H9 (cell line): ENCODE results near the gene GPR34. TPM values are rescaled to one million over a fixed set of nuclear protein-coding genes. Genes with fewer than 3 reads are reported as not detected.
"Not testable (repeated sequence)": the region's sequence is repeated elsewhere in the genome, so short reads cannot be mapped to it uniquely, and the experiment has no call there.

ENCODE experiments used
- DNase-seq: peaks from one replicate; pipeline ENCODE4 v3.0.0-alpha.2; 2017
- H2AFZ ChIP-seq: one replicate; pipeline ENCODE4 v1.6.1; 2013; ENCODE audit warnings: mild to moderate bottlenecking, low read length, control low read depth, moderate library complexity
- H2AK5ac ChIP-seq: 2 replicates; pipeline ENCODE4 v1.6.1; 2013; ENCODE audit warnings: low read length, control low read depth, mixed read lengths; ENCODE audit not compliant: insufficient read length
- H2BK120ac ChIP-seq: one replicate; pipeline ENCODE4 v1.6.1; 2013; ENCODE audit warnings: low read depth, mild to moderate bottlenecking, low read length, control low read depth, inconsistent platforms; ENCODE audit not compliant: poor library complexity, severe bottlenecking
- H2BK12ac ChIP-seq: 2 replicates; pipeline ENCODE4 v1.6.1; 2013; ENCODE audit warnings: low read length, control low read depth, mixed read lengths, low read depth; ENCODE audit not compliant: insufficient read length
- H2BK15ac ChIP-seq: 2 replicates; pipeline ENCODE4 v1.6.1; 2013; ENCODE audit warnings: low read depth, low read length, control low read depth
- H2BK20ac ChIP-seq: one replicate; pipeline ENCODE4 v1.6.1; 2013; ENCODE audit warnings: low read depth, mild to moderate bottlenecking, low read length, control low read depth, inconsistent platforms; ENCODE audit not compliant: poor library complexity, severe bottlenecking
- H2BK5ac ChIP-seq: 2 replicates; pipeline ENCODE4 v1.6.1; 2013; ENCODE audit warnings: low read length, control low read depth, mixed read lengths; ENCODE audit not compliant: insufficient read length
- H3K14ac ChIP-seq: 2 replicates; pipeline ENCODE4 v1.6.1; 2013; ENCODE audit warnings: low read length, control low read depth; ENCODE audit not compliant: insufficient read depth
- H3K18ac ChIP-seq: 2 replicates; pipeline ENCODE4 v1.6.1; 2013; ENCODE audit warnings: low read depth, mild to moderate bottlenecking, mixed read lengths, low read length, control low read depth; ENCODE audit not compliant: insufficient read length
- H3K23ac ChIP-seq: 2 replicates; pipeline ENCODE4 v1.6.1; 2013; ENCODE audit warnings: low read length, control low read depth, mixed read lengths, low read depth; ENCODE audit not compliant: insufficient read length
- H3K23me2 ChIP-seq: 2 replicates; pipeline ENCODE4 v1.6.1; 2013; ENCODE audit warnings: low read depth, mild to moderate bottlenecking, mixed read lengths, low read length, control low read depth; ENCODE audit not compliant: insufficient read length, poor library complexity, severe bottlenecking
- H3K27ac ChIP-seq: 2 replicates; pipeline ENCODE4 v1.5.1; 2013; ENCODE audit warnings: low read length, control low read depth, mixed read lengths, low read depth; ENCODE audit not compliant: insufficient read length
- H3K27me3 ChIP-seq: 2 replicates; pipeline ENCODE4 v1.6.1; 2013; ENCODE audit warnings: low read length, control low read depth, inconsistent platforms; ENCODE audit not compliant: insufficient read depth
- H3K4ac ChIP-seq: 2 replicates; pipeline ENCODE4 v1.6.1; 2013; ENCODE audit warnings: low read depth, mild to moderate bottlenecking, control low read depth, inconsistent platforms, low read length, moderate library complexity
- H3K4me1 ChIP-seq: 2 replicates; pipeline ENCODE4 v1.6.1; 2013; ENCODE audit warnings: low read length, control low read depth, inconsistent platforms; ENCODE audit not compliant: insufficient read depth
- H3K4me2 ChIP-seq: 2 replicates; pipeline ENCODE4 v1.6.1; 2013; ENCODE audit warnings: low read length, control low read depth, mixed read lengths; ENCODE audit not compliant: insufficient read length, insufficient read depth
- H3K56ac ChIP-seq: 2 replicates; pipeline ENCODE4 v1.6.1; 2013; ENCODE audit warnings: low read depth, mild to moderate bottlenecking, mixed read lengths, low read length, control low read depth; ENCODE audit not compliant: insufficient read length
- H3K79me1 ChIP-seq: 2 replicates; pipeline ENCODE4 v1.6.1; 2013; ENCODE audit warnings: low read depth, mild to moderate bottlenecking, moderate library complexity, low read length, control low read depth, inconsistent platforms; ENCODE audit not compliant: insufficient read depth, poor library complexity, severe bottlenecking
- H3K79me2 ChIP-seq: 2 replicates; pipeline ENCODE4 v1.6.1; 2013; ENCODE audit warnings: low read length, control low read depth, inconsistent platforms; ENCODE audit not compliant: insufficient read depth
- H3K9ac ChIP-seq: 2 replicates; pipeline ENCODE4 v1.6.1; 2013; ENCODE audit warnings: low read length, control low read depth, mixed read lengths; ENCODE audit not compliant: insufficient read length; ENCODE audit errors: extremely low read depth
- H3K9me3 ChIP-seq: one replicate; pipeline ENCODE4 v1.6.1; 2013; ENCODE audit warnings: low read depth, low read length, inconsistent platforms; ENCODE audit not compliant: control insufficient read depth
- H3T11ph ChIP-seq: one replicate; pipeline ENCODE4 v1.6.1; 2013; ENCODE audit warnings: mild to moderate bottlenecking, low read length, control low read depth, inconsistent platforms
- H4K20me1 ChIP-seq: one replicate; pipeline ENCODE4 v1.6.1; 2013; ENCODE audit not compliant: control insufficient read depth, insufficient read length, insufficient read depth
- H4K5ac ChIP-seq: 2 replicates; pipeline ENCODE4 v1.6.1; 2013; ENCODE audit warnings: low read depth, mild to moderate bottlenecking, mixed read lengths, low read length, control low read depth; ENCODE audit not compliant: insufficient read length
- H4K8ac ChIP-seq: replicated peaks from 2 replicates; pipeline ENCODE4 v1.6.1; 2013; ENCODE audit warnings: low read length, control low read depth, mixed read lengths, low read depth; ENCODE audit not compliant: insufficient read length
- H4K91ac ChIP-seq: 2 replicates; pipeline ENCODE4 v1.6.1; 2013; ENCODE audit warnings: low read depth, mild to moderate bottlenecking, moderate library complexity, mixed read lengths, low read length, control low read depth; ENCODE audit not compliant: insufficient read length
- H3K27ac Mint-ChIP-seq, 3 experiments: 2 replicates in 2 of 3; 3 replicates in 1 of 3; pipeline ENCODE4 v1.8.0; 2020 to 2021; ENCODE audit warnings: mixed read lengths in 3 of 3, mild to moderate bottlenecking in 1 of 3, moderate library complexity in 1 of 3
- H3K27me3 Mint-ChIP-seq: 2 replicates; pipeline ENCODE4 v1.8.0; 2021; ENCODE audit warnings: low read depth, mild to moderate bottlenecking, moderate library complexity, mixed read lengths
- H3K36me3 Mint-ChIP-seq, 3 experiments: 2 replicates in 2 of 3; 3 replicates in 1 of 3; pipeline ENCODE4 v1.8.0; 2020 to 2021; ENCODE audit warnings: low read depth in 3 of 3, mixed read lengths in 3 of 3; ENCODE audit not compliant: insufficient read depth in 1 of 3
- H3K4me1 Mint-ChIP-seq, 2 experiments: 2 replicates each; pipeline ENCODE4 v1.8.0; 2020; ENCODE audit warnings: mixed read lengths in 2 of 2
- H3K4me3 Mint-ChIP-seq, 2 experiments: 2 replicates in 1 of 2; 3 replicates in 1 of 2; pipeline ENCODE4 v1.8.0; 2020 to 2021; ENCODE audit warnings: mild to moderate bottlenecking in 2 of 2, mixed read lengths in 2 of 2, moderate library complexity in 1 of 2
- H3K9me3 Mint-ChIP-seq, 2 experiments: 2 replicates in 1 of 2; 3 replicates in 1 of 2; pipeline ENCODE4 v1.8.0; 2020; ENCODE audit warnings: mild to moderate bottlenecking in 2 of 2, mixed read lengths in 2 of 2, moderate library complexity in 1 of 2
- WGBS: extraction: QIAGEN DNeasy Blood & Tissue Kit; methylation state at CpG from one replicate; pipeline ENCODE4 v1.1.7; 2013; ENCODE audit warnings: missing lambda C conversion rate, low lambda C conversion rate, mixed read lengths; ENCODE audit not compliant: insufficient read length; ENCODE audit errors: extremely low coverage; 5-methylcytosine and 5-hydroxymethylcytosine counted together
- total RNA-seq: library from RNA; stranded (reverse); gene quantifications from 2 replicates; pipeline ENCODE4 v1.2.1, GENCODE V29; 2021
- TF ChIP-seq, protein P1 (sequence below): fragments of 200-600 bp; sonication (generic); conservative IDR thresholded peaks from 3 replicates; pipeline ENCODE4 v1.8.0; 2021; ENCODE audit warnings: antibody characterized with exemption, mild to moderate bottlenecking

GPR34 gene
- total RNA-seq, 1 experiment from 2014 or later = not detected

DNA sequence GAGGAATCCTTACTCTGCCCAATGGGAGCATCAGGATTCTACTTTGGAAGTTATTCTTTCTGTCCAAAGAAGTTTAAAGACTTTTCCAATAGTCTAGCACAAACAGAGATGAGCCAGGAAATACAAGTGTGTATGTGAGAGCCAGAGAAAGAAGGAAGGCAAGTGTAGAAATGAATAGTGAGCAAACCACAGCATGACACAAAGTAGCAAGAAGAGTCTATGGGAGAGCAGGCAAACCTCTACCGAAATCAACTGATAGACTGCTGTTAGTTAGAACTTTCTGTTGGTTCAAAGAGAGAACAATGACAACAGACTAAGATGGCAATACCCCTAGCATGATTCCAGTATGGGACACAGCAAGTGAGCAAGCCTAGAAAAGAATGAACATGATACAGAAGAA lies 16.1 kb upstream of the GPR34 start:
- no peak overlapping the region for H2BK12ac ChIP-seq
- no peaks in the 10 kb centered on the region; the same call in 1 of the 2 replicates for H3K27me3 Mint-ChIP-seq

DNA sequence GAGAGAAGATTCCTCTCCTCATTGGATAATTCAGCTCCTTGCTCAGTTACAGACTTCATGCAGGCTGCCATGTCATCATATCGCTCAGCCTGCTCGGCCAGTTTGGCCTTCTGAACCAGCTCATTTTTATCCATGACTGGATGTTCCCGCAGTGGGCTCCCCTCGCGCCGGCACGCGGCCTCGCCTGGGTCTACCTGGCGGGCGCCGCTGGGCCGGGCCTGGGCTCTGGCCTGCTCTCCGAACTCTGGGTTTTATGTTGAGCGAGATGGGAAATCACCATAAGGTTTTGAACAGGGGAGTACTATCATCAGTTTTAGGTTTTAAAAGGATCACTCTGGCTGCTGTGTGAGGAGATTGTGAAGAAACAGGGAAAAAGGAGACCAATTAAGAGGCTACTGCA lies 12.4 kb upstream of the GPR34 start:
- not testable (repeated sequence) for H3K23ac ChIP-seq, H3K9ac ChIP-seq, H4K5ac ChIP-seq, H3K18ac ChIP-seq, H2BK15ac ChIP-seq, H2BK120ac ChIP-seq, H2AK5ac ChIP-seq, H3K4me2 ChIP-seq, H3K9me3 ChIP-seq, H2BK20ac ChIP-seq, DNase-seq, H2BK5ac ChIP-seq, H4K91ac ChIP-seq, H3K56ac ChIP-seq, H3T11ph ChIP-seq, H3K4ac ChIP-seq, H3K27me3 ChIP-seq, H3K79me2 ChIP-seq, H2BK12ac ChIP-seq, H3K27ac ChIP-seq, H4K20me1 ChIP-seq, H3K27me3 Mint-ChIP-seq, H3K36me3 Mint-ChIP-seq, H3K4me3 Mint-ChIP-seq, H3K14ac ChIP-seq, H3K79me1 ChIP-seq, H3K23me2 ChIP-seq, H2AFZ ChIP-seq, H3K4me1 ChIP-seq, H4K8ac ChIP-seq
- peaks cover 44 to 46% of the 10 kb centered on the region in 2 experiments for H3K9me3 Mint-ChIP-seq
- H3K27ac Mint-ChIP-seq = peak overlapping the region in 1 of 3 experiments; percentile 4; a peak in 1 of 7 replicates
- WGBS = no CpG with 5 or more reads among the region's 15 CpGs
- peaks cover 8 to 15% of the 10 kb centered on the region in 2 experiments for H3K4me1 Mint-ChIP-seq

More for the DNA sequence above, 16.1 kb upstream of the GPR34 start:
- H3K4me1 ChIP-seq = no peaks in the 10 kb centered on the region
- H2BK5ac ChIP-seq = no peak overlapping the region
- H3K23me2 ChIP-seq = no peaks in the 10 kb centered on the region
- no peak overlapping the region for H4K5ac ChIP-seq
- no peak overlapping the region for H3K56ac ChIP-seq
- no peaks in the 10 kb centered on the region for H3K9me3 ChIP-seq
- H3K27ac ChIP-seq = no peak overlapping the region
- H2BK15ac ChIP-seq = no peak overlapping the region
- H4K20me1 ChIP-seq = no peaks in the 10 kb centered on the region
- no peak overlapping the region for H3K23ac ChIP-seq
- no peak overlapping the region for H3T11ph ChIP-seq
- Mint-ChIP-seq H3K9me3 (peaks cover 45 to 50% of the 10 kb centered on the region in 2 experiments), H3K36me3 (peaks cover 0 to 14% (median 2%) of the 10 kb centered on the region in 3 experiments; a peak in 5 of 7 replicates), H3K4me3 (no peak overlapping the region), H3K27ac (no peak overlapping the region; a peak in 1 of 7 replicates), H3K4me1 (peaks cover 12 to 21% of the 10 kb centered on the region in 2 experiments)
- no peak overlapping the region for H3K14ac ChIP-seq
- H4K91ac ChIP-seq = no peak overlapping the region
- no peak overlapping the region for H2BK20ac ChIP-seq
- no peak overlapping the region for H2AFZ ChIP-seq
- no peaks in the 10 kb centered on the region for H3K79me2 ChIP-seq
- H4K8ac ChIP-seq = no peak overlapping the region
- H3K27me3 ChIP-seq = no peaks in the 10 kb centered on the region
- H3K79me1 ChIP-seq = no peaks in the 10 kb centered on the region
- H2AK5ac ChIP-seq = no peak overlapping the region
- no peak overlapping the region for H3K18ac ChIP-seq
- no peak for DNase-seq
- WGBS = no CpG with 5 or more reads among the region's 1 CpG
- no peak overlapping the region for H3K4ac ChIP-seq
- TF ChIP-seq, protein P1, sequence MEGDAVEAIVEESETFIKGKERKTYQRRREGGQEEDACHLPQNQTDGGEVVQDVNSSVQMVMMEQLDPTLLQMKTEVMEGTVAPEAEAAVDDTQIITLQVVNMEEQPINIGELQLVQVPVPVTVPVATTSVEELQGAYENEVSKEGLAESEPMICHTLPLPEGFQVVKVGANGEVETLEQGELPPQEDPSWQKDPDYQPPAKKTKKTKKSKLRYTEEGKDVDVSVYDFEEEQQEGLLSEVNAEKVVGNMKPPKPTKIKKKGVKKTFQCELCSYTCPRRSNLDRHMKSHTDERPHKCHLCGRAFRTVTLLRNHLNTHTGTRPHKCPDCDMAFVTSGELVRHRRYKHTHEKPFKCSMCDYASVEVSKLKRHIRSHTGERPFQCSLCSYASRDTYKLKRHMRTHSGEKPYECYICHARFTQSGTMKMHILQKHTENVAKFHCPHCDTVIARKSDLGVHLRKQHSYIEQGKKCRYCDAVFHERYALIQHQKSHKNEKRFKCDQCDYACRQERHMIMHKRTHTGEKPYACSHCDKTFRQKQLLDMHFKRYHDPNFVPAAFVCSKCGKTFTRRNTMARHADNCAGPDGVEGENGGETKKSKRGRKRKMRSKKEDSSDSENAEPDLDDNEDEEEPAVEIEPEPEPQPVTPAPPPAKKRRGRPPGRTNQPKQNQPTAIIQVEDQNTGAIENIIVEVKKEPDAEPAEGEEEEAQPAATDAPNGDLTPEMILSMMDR = no peak
- no peak overlapping the region for H3K9ac ChIP-seq
- no peak overlapping the region for H3K4me2 ChIP-seq
- H2BK120ac ChIP-seq = no peak overlapping the region
